SU-DHL-6 (cell line): Measurements from ENCODE around the gene ZNF281.

Source experiments
- EZH2phosphoT487 ChIP-seq: fragments of 200-600 bp; sonication (generic), shearing (Covaris generic); conservative IDR thresholded peaks from 2 replicates; pipeline ENCODE4 v1.6.1; 2018; ENCODE audit warnings: mild to moderate bottlenecking, antibody characterized with exemption, low read length, moderate library complexity, mixed read lengths
- TF ChIP-seq, protein P1 (sequence below): fragments of 200-600 bp; sonication (generic); IDR thresholded peaks from one replicate; pipeline ENCODE4 v1.5.1; 2017; ENCODE audit warnings: antibody characterized with exemption, mild to moderate bottlenecking, low read length, moderate library complexity; ENCODE audit not compliant: insufficient read depth, poor library complexity, severe bottlenecking

DNA sequence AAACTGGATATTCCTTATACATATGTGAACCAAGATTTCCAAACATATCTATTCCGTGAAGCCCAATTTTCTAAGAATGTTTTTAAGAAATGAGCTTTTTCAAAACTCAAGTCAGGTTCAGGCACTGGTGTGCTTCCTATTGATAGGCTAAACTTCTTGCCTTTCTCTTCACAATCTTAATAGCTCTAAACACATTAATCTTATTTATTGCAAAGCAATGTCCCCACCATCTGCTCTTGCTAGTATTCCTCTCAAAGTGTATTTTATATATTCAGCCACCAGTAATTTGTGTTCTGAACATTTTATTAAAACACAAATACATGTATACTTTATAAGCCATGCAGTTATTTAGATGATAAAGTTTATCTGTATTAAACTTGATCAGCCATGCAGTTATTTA is 11.5 kb downstream of the ZNF281 start:
- TF ChIP-seq, protein P1, sequence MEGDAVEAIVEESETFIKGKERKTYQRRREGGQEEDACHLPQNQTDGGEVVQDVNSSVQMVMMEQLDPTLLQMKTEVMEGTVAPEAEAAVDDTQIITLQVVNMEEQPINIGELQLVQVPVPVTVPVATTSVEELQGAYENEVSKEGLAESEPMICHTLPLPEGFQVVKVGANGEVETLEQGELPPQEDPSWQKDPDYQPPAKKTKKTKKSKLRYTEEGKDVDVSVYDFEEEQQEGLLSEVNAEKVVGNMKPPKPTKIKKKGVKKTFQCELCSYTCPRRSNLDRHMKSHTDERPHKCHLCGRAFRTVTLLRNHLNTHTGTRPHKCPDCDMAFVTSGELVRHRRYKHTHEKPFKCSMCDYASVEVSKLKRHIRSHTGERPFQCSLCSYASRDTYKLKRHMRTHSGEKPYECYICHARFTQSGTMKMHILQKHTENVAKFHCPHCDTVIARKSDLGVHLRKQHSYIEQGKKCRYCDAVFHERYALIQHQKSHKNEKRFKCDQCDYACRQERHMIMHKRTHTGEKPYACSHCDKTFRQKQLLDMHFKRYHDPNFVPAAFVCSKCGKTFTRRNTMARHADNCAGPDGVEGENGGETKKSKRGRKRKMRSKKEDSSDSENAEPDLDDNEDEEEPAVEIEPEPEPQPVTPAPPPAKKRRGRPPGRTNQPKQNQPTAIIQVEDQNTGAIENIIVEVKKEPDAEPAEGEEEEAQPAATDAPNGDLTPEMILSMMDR: no peak
- TF ChIP-seq EZH2phosphoT487: no peak
